Naive B cell (primary cell): ENCODE results near the gene DENND5B. TPM values are rescaled to one million over a fixed set of nuclear protein-coding genes. Genes with fewer than 3 reads are reported as not detected.
"Not testable (repeated sequence)": the region's sequence is repeated elsewhere in the genome, so short reads cannot be mapped to it uniquely, and the experiment has no call there.

Source experiments
- ATAC-seq, 2 donors: fragments of 150-1000 bp; cut with Tn5 transposase; 2 replicates each; pipeline ENCODE4 v1.10.0; 2021; ENCODE audit warnings: low read depth in 2 of 2, mild to moderate bottlenecking in 2 of 2, moderate library complexity in 2 of 2
- DNase-seq: peaks from one replicate; pipeline ENCODE4 v3.0.0; 2022
- H3K27ac Mint-ChIP-seq, 6 donors: one replicate each; pipeline ENCODE4 v1.8.0; 2020 to 2022; ENCODE audit warnings: mild to moderate bottlenecking in 6 of 6, mixed read lengths in 6 of 6, moderate library complexity in 5 of 6, inconsistent platforms in 2 of 6
- H3K27me3 Mint-ChIP-seq, 3 donors: one replicate each; pipeline ENCODE4 v1.8.0; 2021 to 2022; ENCODE audit warnings: mixed read lengths in 3 of 3, mild to moderate bottlenecking in 1 of 3
- H3K36me3 Mint-ChIP-seq, 2 donors: one replicate each; pipeline ENCODE4 v1.8.0; 2020 to 2022; ENCODE audit warnings: mixed read lengths in 2 of 2, inconsistent platforms in 1 of 2, mild to moderate bottlenecking in 1 of 2
- H3K4me1 Mint-ChIP-seq, 3 donors: one replicate each; pipeline ENCODE4 v1.8.0; 2020 to 2022; ENCODE audit warnings: mixed read lengths in 3 of 3, inconsistent platforms in 1 of 3, mild to moderate bottlenecking in 1 of 3, moderate library complexity in 1 of 3
- H3K4me3 Mint-ChIP-seq, 8 donors: one replicate each; pipeline ENCODE4 v1.8.0; 2020 to 2022; ENCODE audit warnings: mild to moderate bottlenecking in 8 of 8, mixed read lengths in 8 of 8, moderate library complexity in 8 of 8, inconsistent platforms in 2 of 8
- H3K9me3 Mint-ChIP-seq, 7 donors: one replicate each; pipeline ENCODE4 v1.8.0; 2020 to 2022; ENCODE audit warnings: mixed read lengths in 7 of 7, mild to moderate bottlenecking in 5 of 7, inconsistent platforms in 2 of 7, moderate library complexity in 1 of 7
- polyA plus RNA-seq, 6 donors: library from polyadenylated mRNA; unstranded; fragments of 300-500 nt; fragmentation: Illumina TruSeq; gene quantifications; one replicate each; pipeline ENCODE4 v1.2.3, GENCODE V29; 2021; ENCODE audit warnings: low read depth in 6 of 6

DENND5B gene
- polyA plus RNA-seq, 6 donors from 2014 or later: 13.4 to 41.8 (median 30.5) TPM

- H3K4me1 Mint-ChIP-seq: peaks cover 6 to 30% (median 11%) of the 10 kb centered on the region in 3 donors
- ATAC-seq (no peak), DNase-seq (no peak)
- H3K4me3 Mint-ChIP-seq: no peak overlapping the region
- H3K27me3 Mint-ChIP-seq: no peaks in the 10 kb centered on the region
- peaks cover 3 to 8% of the 10 kb centered on the region in 2 donors for H3K36me3 Mint-ChIP-seq
- H3K9me3 Mint-ChIP-seq: no peaks in the 10 kb centered on the region
- no peak overlapping the region for H3K27ac Mint-ChIP-seq
Observed at GRCh38 chr12:31465002-31465401, 125.9 kb downstream of the DENND5B start.

- peaks cover 12 to 14% (median 12%) of the 10 kb centered on the region in 3 donors for H3K4me1 Mint-ChIP-seq
- DNase-seq (no peak), ATAC-seq (no peak)
- H3K9me3 Mint-ChIP-seq: no peaks in the 10 kb centered on the region
- no peaks in the 10 kb centered on the region for H3K27me3 Mint-ChIP-seq
- peak overlapping the region in 1 of 6 donors; percentile 41 for H3K27ac Mint-ChIP-seq
- H3K4me3 Mint-ChIP-seq: peak overlapping the region in 1 of 8 donors; percentile 68
- H3K36me3 Mint-ChIP-seq: peaks cover 7 to 20% of the 10 kb centered on the region in 2 donors
Observed at GRCh38 chr12:31460024-31460423, 130.9 kb downstream of the DENND5B start.

- no peaks in the 10 kb centered on the region for H3K27me3 Mint-ChIP-seq
- no peak overlapping the region for H3K4me3 Mint-ChIP-seq
- no peaks in the 10 kb centered on the region for H3K9me3 Mint-ChIP-seq
- DNase-seq (no peak), ATAC-seq (no peak)
- peak overlapping the region in 3 of 6 donors; percentile 39 to 79 (median 55) for H3K27ac Mint-ChIP-seq
- H3K36me3 Mint-ChIP-seq: peaks cover 7 to 20% of the 10 kb centered on the region in 2 donors
- H3K4me1 Mint-ChIP-seq: peaks cover 1 to 12% (median 8%) of the 10 kb centered on the region in 3 donors
Observed at GRCh38 chr12:31456562-31456961, 134.4 kb downstream of the DENND5B start.

- no peaks in the 10 kb centered on the region for H3K9me3 Mint-ChIP-seq
Observed at GRCh38 chr12:31444736-31445135, 146.2 kb downstream of the DENND5B start.

GRCh38 chr12:31440586-31440985, 150.3 kb downstream of the DENND5B start:
- DNase-seq: no peak
- no peaks in the 10 kb centered on the region for H3K9me3 Mint-ChIP-seq

More at GRCh38 chr12:31444736-31445135, 146.2 kb downstream of the DENND5B start:
- Mint-ChIP-seq H3K4me3 (no peak overlapping the region), H3K27me3 (no peaks in the 10 kb centered on the region), H3K27ac (no peak overlapping the region), H3K4me1 (peaks cover 0 to 4% (median 0%) of the 10 kb centered on the region in 3 donors), H3K36me3 (peaks cover 0 to 21% of the 10 kb centered on the region in 2 donors)
- no peak for DNase-seq
- no peak for ATAC-seq

GRCh38 chr12:31440134-31440533, 150.8 kb downstream of the DENND5B start:
- Mint-ChIP-seq H3K4me1 (peaks cover 0 to 6% (median 0%) of the 10 kb centered on the region in 3 donors), H3K9me3 (no peaks in the 10 kb centered on the region), H3K27ac (no peak overlapping the region), H3K27me3 (no peaks in the 10 kb centered on the region), H3K4me3 (no peak overlapping the region), H3K36me3 (peaks cover 0 to 15% of the 10 kb centered on the region in 2 donors)
- ATAC-seq: no peak
- DNase-seq: no peak

More at GRCh38 chr12:31440586-31440985, 150.3 kb downstream of the DENND5B start:
- Mint-ChIP-seq H3K4me3 (no peak overlapping the region), H3K27ac (no peak overlapping the region), H3K4me1 (peaks cover 0 to 4% (median 0%) of the 10 kb centered on the region in 3 donors), H3K27me3 (no peaks in the 10 kb centered on the region), H3K36me3 (peaks cover 0 to 15% of the 10 kb centered on the region in 2 donors)
- ATAC-seq: no peak

- Mint-ChIP-seq H3K27ac (no peak overlapping the region), H3K4me1 (peaks cover 0 to 8% (median 0%) of the 10 kb centered on the region in 3 donors), H3K36me3 (peaks cover 8 to 13% of the 10 kb centered on the region in 2 donors), H3K4me3 (no peak overlapping the region), H3K27me3 (no peaks in the 10 kb centered on the region), H3K9me3 (no peaks in the 10 kb centered on the region)
- DNase-seq (no peak), ATAC-seq (no peak)
Observed at GRCh38 chr12:31431721-31432240, 159.2 kb downstream of the DENND5B start.

GRCh38 chr12:31423405-31423804, 167.5 kb downstream of the DENND5B start:
- no peaks in the 10 kb centered on the region for H3K4me1 Mint-ChIP-seq
- H3K36me3 Mint-ChIP-seq: peaks cover 13 to 21% of the 10 kb centered on the region in 2 donors
- ATAC-seq (no peak), DNase-seq (no peak)
- no peak overlapping the region for H3K27ac Mint-ChIP-seq
- no peaks in the 10 kb centered on the region for H3K9me3 Mint-ChIP-seq
- no peak overlapping the region for H3K4me3 Mint-ChIP-seq
- no peaks in the 10 kb centered on the region for H3K27me3 Mint-ChIP-seq

- Mint-ChIP-seq H3K4me3 (no peak overlapping the region), H3K9me3 (peaks cover 0 to 4% (median 0%) of the 10 kb centered on the region in 7 donors), H3K27me3 (no peaks in the 10 kb centered on the region), H3K4me1 (peaks cover 0 to 9% (median 0%) of the 10 kb centered on the region in 3 donors), H3K27ac (no peak overlapping the region), H3K36me3 (peaks cover 0 to 6% of the 10 kb centered on the region in 2 donors)
- ATAC-seq (no peak), DNase-seq (no peak)
Observed at GRCh38 chr12:31412292-31412801, 178.6 kb downstream of the DENND5B start.

GRCh38 chr12:31408763-31409162, 182.2 kb downstream of the DENND5B start:
- Mint-ChIP-seq H3K27ac (peak overlapping the region in 1 of 6 donors; percentile 57), H3K9me3 (peaks cover 0 to 9% (median 4%) of the 10 kb centered on the region in 7 donors), H3K36me3 (peaks cover 0 to 10% of the 10 kb centered on the region in 2 donors), H3K4me1 (peaks cover 4 to 39% (median 12%) of the 10 kb centered on the region in 3 donors), H3K4me3 (no peak overlapping the region), H3K27me3 (no peaks in the 10 kb centered on the region)
- ATAC-seq (no peak), DNase-seq (no peak)

GRCh38 chr12:31407562-31407961, 183.4 kb downstream of the DENND5B start:
- Mint-ChIP-seq H3K36me3 (peaks cover 0 to 10% of the 10 kb centered on the region in 2 donors), H3K27ac (peak overlapping the region in 2 of 6 donors; percentile 80 to 82), H3K4me3 (peak overlapping the region in 4 of 8 donors; percentile 19 to 50 (median 21)), H3K27me3 (no peaks in the 10 kb centered on the region), H3K4me1 (peaks cover 8 to 48% (median 18%) of the 10 kb centered on the region in 3 donors), H3K9me3 (peaks cover 0 to 9% (median 4%) of the 10 kb centered on the region in 7 donors)
- no peak for ATAC-seq
- no peak for DNase-seq

GRCh38 chr12:31406345-31406744, 184.6 kb downstream of the DENND5B start:
- ATAC-seq (peak; percentile 45 to 48), DNase-seq (peak; percentile 18)
- Mint-ChIP-seq H3K4me1 (peaks cover 8 to 48% (median 18%) of the 10 kb centered on the region in 3 donors), H3K27me3 (no peaks in the 10 kb centered on the region), H3K36me3 (peaks cover 0 to 10% of the 10 kb centered on the region in 2 donors), H3K27ac (peak overlapping the region in 5 of 6 donors; percentile 20 to 72 (median 49)), H3K9me3 (peaks cover 0 to 9% (median 4%) of the 10 kb centered on the region in 7 donors), H3K4me3 (peak overlapping the region in 7 of 8 donors; percentile 0 to 80 (median 66))

GRCh38 chr12:31405021-31405420, 185.9 kb downstream of the DENND5B start:
- no peaks in the 10 kb centered on the region for H3K27me3 Mint-ChIP-seq
- peaks cover 0 to 10% of the 10 kb centered on the region in 2 donors for H3K36me3 Mint-ChIP-seq
- peaks cover 8 to 48% (median 18%) of the 10 kb centered on the region in 3 donors for H3K4me1 Mint-ChIP-seq
- DNase-seq (no peak), ATAC-seq (no peak)
- peak overlapping the region in 2 of 6 donors; percentile 24 to 54 for H3K27ac Mint-ChIP-seq
- H3K4me3 Mint-ChIP-seq: peak overlapping the region in 3 of 8 donors; percentile 12 to 50 (median 16)
- peaks cover 0 to 9% (median 4%) of the 10 kb centered on the region in 7 donors for H3K9me3 Mint-ChIP-seq

- peak overlapping the region in 7 of 8 donors; percentile 10 to 86 (median 52) for H3K4me3 Mint-ChIP-seq
- not testable (repeated sequence) for H3K27me3 Mint-ChIP-seq, H3K9me3 Mint-ChIP-seq
- peaks cover 0 to 12% of the 10 kb centered on the region in 2 donors for H3K36me3 Mint-ChIP-seq
- peak; percentile 75 for DNase-seq
- H3K4me1 Mint-ChIP-seq: peaks cover 8 to 47% (median 18%) of the 10 kb centered on the region in 3 donors
- peak; percentile 92 to 95 for ATAC-seq
- H3K27ac Mint-ChIP-seq: peak overlapping the region in 1 of 6 donors; percentile 50
Observed at GRCh38 chr12:31403099-31403607, 187.8 kb downstream of the DENND5B start.
